Tibial artery (tissue), 4 donors: ENCODE measurements around the gene ATXN3L.

Experiments used
- DNase-seq, 2 donors: peaks; one replicate each; pipeline ENCODE4 v3.0.0-alpha.2; 2019
- H3K27ac ChIP-seq, 2 donors: fragments of 200-600 bp; sonication (generic) in 1 of 2; 1 replicate in 1 of 2; 2 replicates in 1 of 2; pipeline ENCODE4 v1.5.1; 2018 to 2019; ENCODE audit warnings: mild to moderate bottlenecking in 1 of 2
- H3K27me3 ChIP-seq, 2 donors: fragments of 200-600 bp; sonication (generic) in 1 of 2; one replicate each; pipeline versions ENCODE4 v1.5.1 to v1.6.0; 2016 to 2019
- H3K36me3 ChIP-seq, 3 donors: fragments of 200-600 bp; sonication (generic) in 2 of 3; one replicate each; pipeline ENCODE4 v1.5.1; 2016 to 2019; ENCODE audit warnings: mild to moderate bottlenecking in 2 of 3
- H3K4me1 ChIP-seq, 4 donors: fragments of 200-600 bp; sonication (generic) in 2 of 4; 1 replicate in 3 of 4; 2 replicates in 1 of 4; pipeline ENCODE4 v1.5.1; 2016 to 2019
- H3K4me3 ChIP-seq, 2 donors: fragments of 200-600 bp; sonication (generic) in 1 of 2; 1 replicate in 1 of 2; 2 replicates in 1 of 2; pipeline ENCODE4 v1.5.1; 2018 to 2019; ENCODE audit warnings: mild to moderate bottlenecking in 2 of 2
- H3K9me3 ChIP-seq, 3 donors: fragments of 200-600 bp; sonication (generic) in 1 of 3; one replicate each; pipeline ENCODE4 v1.5.1; 2016 to 2019
- intact Hi-C: fragments of 100-400 bp; cut with DNase I; formaldehyde crosslinking; loops from one replicate; pipeline ENCODE4 v1.15.0; 2023; ENCODE audit warnings: low total_unique reads
- TF ChIP-seq, protein P1 (sequence below), 2 experiments: fragments of 200-600 bp in 1 of 2; fragments of 450-650 bp in 1 of 2; IDR thresholded peaks; one replicate each; pipeline ENCODE4 v1.5.1; 2017 to 2019; ENCODE audit warnings: antibody characterized with exemption in 2 of 2, mild to moderate bottlenecking in 1 of 2, moderate library complexity in 1 of 2

ATXN3L gene

DNA sequence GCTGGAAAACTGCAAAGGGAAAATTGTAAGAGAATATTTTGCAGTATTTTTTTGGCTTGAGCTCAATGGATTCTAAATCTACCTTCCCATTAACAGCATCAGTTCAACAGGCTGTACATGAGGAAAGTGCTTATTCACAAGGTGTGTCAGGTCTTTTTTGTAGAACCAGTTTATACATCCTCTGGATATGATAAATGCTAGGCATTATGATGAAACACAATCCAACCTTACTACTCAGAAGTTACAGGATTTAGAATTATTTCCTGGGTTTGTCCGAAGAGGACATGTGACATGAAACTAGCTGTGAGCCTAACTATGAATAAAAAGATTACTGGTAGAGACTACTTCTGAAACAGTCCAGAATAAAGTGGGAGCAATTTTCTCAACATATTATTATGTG lies 49.5 kb downstream of the ATXN3L start:
- Histone ChIP-seq H3K27ac (no peak overlapping the region), H3K27me3 (no peaks in the 10 kb centered on the region), H3K36me3 (no peaks in the 10 kb centered on the region), H3K4me1 (no peaks in the 10 kb centered on the region), H3K9me3 (no peaks in the 10 kb centered on the region), H3K4me3 (no peak overlapping the region)
- TF ChIP-seq, protein P1, sequence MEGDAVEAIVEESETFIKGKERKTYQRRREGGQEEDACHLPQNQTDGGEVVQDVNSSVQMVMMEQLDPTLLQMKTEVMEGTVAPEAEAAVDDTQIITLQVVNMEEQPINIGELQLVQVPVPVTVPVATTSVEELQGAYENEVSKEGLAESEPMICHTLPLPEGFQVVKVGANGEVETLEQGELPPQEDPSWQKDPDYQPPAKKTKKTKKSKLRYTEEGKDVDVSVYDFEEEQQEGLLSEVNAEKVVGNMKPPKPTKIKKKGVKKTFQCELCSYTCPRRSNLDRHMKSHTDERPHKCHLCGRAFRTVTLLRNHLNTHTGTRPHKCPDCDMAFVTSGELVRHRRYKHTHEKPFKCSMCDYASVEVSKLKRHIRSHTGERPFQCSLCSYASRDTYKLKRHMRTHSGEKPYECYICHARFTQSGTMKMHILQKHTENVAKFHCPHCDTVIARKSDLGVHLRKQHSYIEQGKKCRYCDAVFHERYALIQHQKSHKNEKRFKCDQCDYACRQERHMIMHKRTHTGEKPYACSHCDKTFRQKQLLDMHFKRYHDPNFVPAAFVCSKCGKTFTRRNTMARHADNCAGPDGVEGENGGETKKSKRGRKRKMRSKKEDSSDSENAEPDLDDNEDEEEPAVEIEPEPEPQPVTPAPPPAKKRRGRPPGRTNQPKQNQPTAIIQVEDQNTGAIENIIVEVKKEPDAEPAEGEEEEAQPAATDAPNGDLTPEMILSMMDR (IDR thresholded peaks at IDR 0.05): no peak
- DNase-seq: no peak
- intact Hi-C loops: no loop called here

DNA sequence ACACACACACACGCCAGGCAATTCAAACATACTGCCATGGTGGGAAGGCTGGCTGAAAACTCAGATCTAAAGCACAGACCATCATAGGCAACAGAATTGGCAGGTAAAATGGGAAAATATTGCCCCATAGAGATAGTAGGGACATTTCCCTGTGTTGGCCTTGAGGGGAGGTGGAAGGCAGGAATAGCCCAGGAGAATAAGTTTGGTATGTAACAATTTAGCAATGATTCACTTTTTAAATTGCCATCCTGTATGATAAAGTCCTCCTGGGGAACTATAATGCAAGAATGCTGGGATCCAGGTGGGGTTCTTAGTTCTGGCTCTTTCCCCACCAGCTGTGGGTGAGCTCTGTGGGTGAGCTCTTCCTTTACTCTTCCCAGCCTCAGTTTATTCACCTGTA lies 51.0 kb downstream of the ATXN3L start:
- no peak overlapping the region for H3K4me3 ChIP-seq
- no peaks in the 10 kb centered on the region for H3K4me1 ChIP-seq
- H3K27ac ChIP-seq: no peak overlapping the region
- no peaks in the 10 kb centered on the region for H3K27me3 ChIP-seq
- no peaks in the 10 kb centered on the region for H3K9me3 ChIP-seq
- intact Hi-C loops: no loop called here
- DNase-seq: no peak
- TF ChIP-seq, protein P1 (IDR thresholded peaks at IDR 0.05): no peak
- H3K36me3 ChIP-seq: no peaks in the 10 kb centered on the region
